Dermis microvascular lymphatic vessel endothelial cell (primary cell): ENCODE measurements around the gene TENT5C. TPM values are rescaled to one million over a fixed set of nuclear protein-coding genes. Genes with fewer than 3 reads are reported as not detected.

Experiments
- DNase-seq, 2 donors: peaks; one replicate each; pipeline versions ENCODE4 v3.0.0 to v3.0.0-alpha.2; 2010; ENCODE audit warnings: low read depth in 2 of 2
- total RNA-seq: library from RNA; depleted of rRNA; stranded (reverse); fragments of >200 nt; gene quantifications from 2 replicates; pipeline ENCODE4 v1.2.1, GENCODE V29; 2014

Gene TENT5C
- total RNA-seq, 1 donor from 2014 or later, result 0.64 TPM

GRCh38 chr1:117613249-117613968, 7.6 kb downstream of the TENT5C start:
- no peak for DNase-seq

- DNase-seq, result no peak
Observed at GRCh38 chr1:117613969-117614729, 8.3 kb downstream of the TENT5C start.

DNA sequence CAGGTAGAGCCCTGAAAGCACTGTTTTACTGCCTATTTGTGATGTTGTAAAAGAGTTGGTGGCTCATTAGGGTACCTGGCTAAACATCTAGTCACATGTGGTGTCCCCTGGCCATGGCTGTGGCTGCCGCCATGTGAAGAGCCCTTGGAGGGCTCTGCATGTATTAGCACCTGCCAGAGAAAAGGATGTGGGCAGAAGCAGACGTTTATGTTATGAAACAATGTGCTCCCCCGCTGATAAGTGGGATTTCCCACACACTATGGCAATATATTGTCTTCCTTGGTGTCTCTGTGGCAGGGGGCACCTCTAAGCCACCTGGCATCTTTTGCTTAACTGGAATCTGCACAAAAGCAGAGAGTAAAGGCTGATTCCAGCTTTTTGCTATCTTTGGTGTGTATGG, 9.6 kb downstream of the TENT5C start:
- no peak for DNase-seq

- DNase-seq, result no peak
Observed at GRCh38 chr1:117616356-117616755, 10.5 kb downstream of the TENT5C start.

GRCh38 chr1:117616967-117617366, 11.1 kb downstream of the TENT5C start:
- DNase-seq, result no peak

DNA sequence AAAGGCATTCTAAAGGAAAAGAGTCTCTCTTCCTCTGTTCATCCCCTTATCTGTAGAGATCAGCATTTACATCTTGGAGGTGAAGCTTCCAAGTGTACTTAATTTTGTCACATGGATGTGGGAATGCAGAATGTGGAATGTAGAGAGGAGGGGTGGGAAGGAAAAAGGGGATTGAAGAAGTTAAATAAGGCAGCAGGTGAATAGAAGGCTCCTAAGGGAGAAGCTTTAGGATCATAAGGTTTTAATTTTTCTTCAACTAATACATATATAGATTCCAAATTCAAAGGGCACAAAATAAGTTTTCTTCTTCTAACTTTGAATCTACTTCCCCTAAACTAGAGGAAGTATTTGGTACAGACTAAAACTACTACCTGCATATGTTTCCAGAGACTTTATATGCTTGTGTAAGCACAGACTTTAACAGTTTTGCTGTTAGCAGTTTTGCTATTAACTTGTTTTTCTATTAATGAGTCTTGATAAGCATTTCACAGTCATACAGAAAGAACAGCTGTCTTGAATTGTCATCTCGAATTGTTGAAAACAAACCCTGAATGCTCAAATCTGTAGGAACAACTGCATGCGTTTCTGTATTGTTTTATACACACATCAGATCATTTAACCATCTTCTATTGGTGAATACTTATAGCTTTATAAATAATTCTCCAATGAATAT, 12.7 kb downstream of the TENT5C start:
- no peak for DNase-seq

- DNase-seq, result no peak
Observed at GRCh38 chr1:117620440-117620839, 14.6 kb downstream of the TENT5C start.

GRCh38 chr1:117621316-117621715, 15.5 kb downstream of the TENT5C start:
- no peak for DNase-seq

DNA sequence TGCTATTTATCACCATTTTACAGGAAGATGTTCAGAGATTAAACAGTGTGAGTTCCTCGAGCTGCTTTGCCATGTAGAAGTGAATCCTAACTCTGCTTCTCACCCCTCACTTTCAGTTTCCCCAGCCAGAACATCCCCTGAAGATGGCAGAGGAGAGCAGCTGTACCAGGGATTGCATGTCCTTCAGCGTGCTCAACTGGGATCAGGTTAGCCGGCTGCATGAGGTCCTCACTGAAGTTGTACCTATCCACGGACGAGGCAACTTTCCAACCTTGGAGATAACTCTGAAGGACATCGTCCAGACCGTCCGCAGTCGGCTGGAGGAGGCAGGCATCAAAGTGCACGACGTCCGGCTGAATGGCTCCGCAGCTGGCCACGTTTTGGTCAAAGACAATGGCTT, 16.9 kb downstream of the TENT5C start:
- no peak for DNase-seq

- DNase-seq, result no peak
Observed at GRCh38 chr1:117623141-117623540, 17.3 kb downstream of the TENT5C start.

- no peak for DNase-seq
Observed at GRCh38 chr1:117623698-117624097, 17.9 kb downstream of the TENT5C start.

DNA sequence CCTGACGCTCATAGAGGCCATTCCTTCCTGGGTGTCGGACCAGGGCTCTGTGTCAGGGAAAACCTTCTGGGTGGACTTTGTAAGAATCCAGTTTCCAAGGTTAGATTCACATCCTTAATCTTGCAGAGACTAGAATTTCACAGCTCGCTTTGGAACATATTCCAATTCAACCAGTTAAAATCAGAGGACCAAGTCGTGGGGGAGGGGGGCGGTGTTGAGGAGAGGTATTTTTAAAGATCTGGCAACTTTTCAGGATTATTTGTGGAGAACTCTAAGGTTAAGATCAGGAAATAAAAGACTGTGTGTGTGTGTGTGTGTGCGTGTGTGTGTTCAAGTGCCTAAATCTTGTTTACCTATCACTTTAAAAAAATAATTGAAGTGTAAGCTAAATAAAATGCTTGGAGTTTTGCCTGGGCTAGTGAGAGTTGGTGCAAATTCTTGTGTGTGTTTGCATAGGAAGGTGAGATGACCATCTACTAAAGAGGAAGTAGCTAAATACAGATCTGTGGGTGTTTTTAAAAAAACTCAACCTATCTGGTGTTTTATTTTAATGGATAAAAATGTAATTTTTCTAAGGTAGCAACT, 21.8 kb downstream of the TENT5C start:
- no peak for DNase-seq

DNA sequence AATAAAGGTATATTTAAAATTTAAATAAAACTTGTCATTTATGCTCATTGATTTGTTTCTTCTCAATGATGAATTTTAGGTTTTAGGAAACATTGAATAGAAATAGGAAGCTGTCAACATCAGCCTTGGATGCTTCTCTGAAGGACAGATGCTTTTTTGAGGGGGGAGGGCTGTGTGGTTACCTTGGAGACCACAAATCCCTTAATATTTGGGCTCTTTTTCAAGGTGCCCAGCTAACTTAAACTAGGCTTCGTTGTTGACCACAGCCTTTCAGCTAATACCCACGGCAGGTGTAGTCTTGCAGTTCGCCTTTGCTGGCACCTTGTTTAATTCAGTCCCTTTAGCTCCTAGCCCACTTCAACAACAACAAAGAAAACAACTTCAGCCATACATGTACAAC, 22.5 kb downstream of the TENT5C start:
- no peak for DNase-seq

- DNase-seq, result no peak
Observed at GRCh38 chr1:117629625-117630422, 24.0 kb downstream of the TENT5C start.

DNA sequence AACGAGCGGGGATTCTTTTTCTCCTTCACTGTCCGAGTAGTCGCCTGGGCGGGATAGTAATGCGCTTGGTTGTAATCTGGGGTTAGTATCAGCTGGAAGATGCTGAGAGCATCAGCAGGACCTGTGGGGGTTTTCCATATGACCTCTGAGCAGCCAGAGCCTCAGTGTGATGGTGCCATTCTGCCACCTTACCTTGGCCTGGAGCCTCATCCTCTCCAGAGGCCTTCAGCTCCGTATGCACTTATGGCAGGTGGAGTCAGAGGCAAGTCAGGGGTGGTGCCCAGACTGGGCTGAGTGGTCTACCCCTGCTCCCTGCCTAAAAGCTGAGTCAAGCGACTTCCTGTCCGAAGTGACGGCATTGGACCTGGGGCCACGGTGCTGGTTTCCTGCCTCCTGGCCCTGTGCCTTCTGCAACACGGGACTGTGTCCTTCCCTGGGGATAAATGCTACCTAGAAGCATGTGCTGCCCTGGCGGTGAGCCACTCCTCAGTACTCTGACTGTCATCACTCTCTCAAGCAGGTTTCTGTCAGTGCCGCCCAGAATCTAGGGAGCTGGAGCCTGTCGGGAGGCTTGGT, 24.7 kb downstream of the TENT5C start:
- no peak for DNase-seq

GRCh38 chr1:117631359-117632160, 25.7 kb downstream of the TENT5C start:
- DNase-seq, result no peak

DNA sequence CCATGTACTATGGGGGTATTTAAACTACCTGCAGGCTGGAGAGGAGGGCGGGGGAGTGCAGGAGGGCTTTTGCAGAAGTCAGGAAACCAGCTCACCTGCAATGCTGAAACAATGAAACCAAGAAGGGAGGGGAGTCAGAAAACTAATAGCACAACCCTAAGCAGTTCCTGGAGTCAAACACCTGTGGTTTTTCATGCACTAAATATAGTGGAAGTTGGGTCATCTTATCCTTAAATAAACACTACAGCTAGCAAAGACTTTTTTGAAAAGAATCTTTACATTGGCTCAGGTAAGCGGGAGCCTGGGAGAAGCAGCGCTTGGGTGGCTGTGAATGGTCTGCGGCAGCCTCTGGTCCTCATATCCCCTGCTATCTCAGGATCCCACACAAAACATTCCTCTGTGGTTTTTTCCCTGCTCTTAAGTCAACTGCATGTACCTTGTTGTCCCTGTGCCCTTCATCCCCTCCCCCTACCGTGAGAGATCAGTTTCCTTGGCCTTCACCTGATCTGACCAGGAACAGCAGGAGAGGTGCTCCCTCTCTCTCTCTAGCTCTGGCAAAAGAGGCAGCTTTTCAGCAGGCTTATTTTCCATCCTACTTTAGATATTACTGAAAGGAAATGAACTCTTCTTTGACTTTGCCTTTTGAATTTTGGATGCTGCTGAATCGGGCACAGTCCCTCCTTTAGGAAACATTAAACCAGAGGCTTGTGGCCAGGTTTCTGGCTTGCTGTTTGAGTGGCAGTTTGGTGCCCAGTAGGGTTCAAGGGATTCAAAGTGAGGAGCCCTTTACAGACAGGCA, 26.6 kb downstream of the TENT5C start:
- no peak for DNase-seq

DNA sequence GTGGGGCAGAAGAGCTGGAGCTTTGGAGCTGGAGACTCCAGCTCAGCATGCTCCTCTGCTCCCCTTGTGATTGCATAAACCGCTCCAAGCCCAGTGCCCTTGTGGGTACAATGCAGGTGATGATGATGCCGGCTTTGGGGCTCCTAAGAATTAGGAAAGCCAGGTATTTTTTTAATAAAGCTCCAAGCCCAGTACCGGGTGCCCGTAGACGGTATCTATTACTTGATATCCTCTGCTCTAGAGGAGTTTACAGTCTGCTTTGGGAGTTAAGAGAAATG, 27.2 kb downstream of the TENT5C start:
- DNase-seq, result no peak

GRCh38 chr1:117633423-117633822, 27.6 kb downstream of the TENT5C start:
- DNase-seq, result no peak

- no peak for DNase-seq
Observed at GRCh38 chr1:117633936-117634335, 28.1 kb downstream of the TENT5C start.
